GM21515 (cell line): ENCODE data around the gene KCNJ15.

Experiments
- ATAC-seq: cut with Tn5 transposase; IDR thresholded peaks from one replicate; pipeline ENCODE4 v1.9.1; 2021; ENCODE audit not compliant: unreplicated experiment

Gene KCNJ15

DNA sequence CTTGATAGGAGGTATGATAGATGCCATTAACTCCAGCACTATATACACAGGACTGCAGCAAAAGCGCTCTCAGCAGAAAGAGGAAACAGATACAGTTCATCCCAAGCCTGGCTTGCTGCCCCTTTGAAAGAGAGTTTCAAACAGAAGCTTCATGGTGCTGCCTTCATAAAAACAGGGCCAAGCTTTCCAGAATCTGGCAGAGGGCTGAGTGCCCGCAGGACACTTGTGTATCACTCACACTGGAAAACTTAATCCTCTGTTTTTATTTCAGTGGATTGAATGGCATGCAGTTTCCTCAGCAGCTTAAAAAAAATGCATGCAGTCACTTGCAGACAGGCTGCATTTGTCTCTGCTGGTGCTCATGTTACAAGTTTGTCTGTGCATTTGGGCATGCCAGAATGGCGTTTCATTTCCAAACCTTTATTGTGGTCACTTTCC, 40.4 kb downstream of the KCNJ15 start:
- ATAC-seq = no peak

DNA sequence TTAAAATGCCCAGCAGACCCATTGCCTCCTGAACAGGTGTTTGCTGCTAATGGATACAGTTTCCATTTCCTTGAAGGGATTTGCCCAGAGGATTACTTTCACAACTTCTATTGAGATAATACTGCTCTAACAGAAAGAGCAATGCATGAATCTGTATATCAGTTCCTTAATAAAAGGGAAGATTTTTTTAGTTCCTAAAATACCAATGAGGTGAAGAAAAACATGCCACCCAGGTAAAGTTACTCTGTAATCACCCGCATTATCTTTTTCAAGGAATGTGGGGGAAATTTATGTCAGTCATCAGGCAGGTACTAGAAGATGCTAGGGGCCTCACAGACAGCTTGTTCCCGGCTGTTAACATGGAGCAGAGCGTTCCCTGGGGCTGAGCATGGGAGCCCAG, 41.1 kb downstream of the KCNJ15 start:
- no peak for ATAC-seq

DNA sequence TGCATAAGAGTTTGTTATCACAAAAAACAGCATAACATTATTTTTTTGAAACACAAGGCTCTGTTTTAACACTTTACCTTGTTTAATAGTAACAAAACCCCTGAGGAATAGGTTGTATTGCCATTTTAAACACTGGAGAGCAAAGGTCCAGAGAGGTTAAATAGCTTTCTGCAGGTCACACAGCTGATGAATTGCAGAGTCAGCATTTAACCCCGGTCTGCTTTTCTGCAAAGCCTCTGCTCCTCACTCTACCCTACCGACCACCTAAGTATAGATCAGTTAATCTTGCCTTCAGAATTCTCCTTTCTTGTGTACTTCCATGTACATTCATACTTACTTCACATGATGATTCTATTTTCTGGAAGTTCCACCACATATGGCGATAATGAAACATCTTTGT, 42.0 kb downstream of the KCNJ15 start:
- ATAC-seq = no peak

DNA sequence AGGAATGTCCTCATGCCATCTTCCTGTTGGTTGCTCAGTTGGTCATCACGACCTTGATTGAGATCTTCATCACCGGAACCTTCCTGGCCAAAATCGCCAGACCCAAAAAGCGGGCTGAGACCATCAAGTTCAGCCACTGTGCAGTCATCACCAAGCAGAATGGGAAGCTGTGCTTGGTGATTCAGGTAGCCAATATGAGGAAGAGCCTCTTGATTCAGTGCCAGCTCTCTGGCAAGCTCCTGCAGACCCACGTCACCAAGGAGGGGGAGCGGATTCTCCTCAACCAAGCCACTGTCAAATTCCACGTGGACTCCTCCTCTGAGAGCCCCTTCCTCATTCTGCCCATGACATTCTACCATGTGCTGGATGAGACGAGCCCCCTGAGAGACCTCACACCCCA, 42.9 kb downstream of the KCNJ15 start:
- no peak for ATAC-seq

DNA sequence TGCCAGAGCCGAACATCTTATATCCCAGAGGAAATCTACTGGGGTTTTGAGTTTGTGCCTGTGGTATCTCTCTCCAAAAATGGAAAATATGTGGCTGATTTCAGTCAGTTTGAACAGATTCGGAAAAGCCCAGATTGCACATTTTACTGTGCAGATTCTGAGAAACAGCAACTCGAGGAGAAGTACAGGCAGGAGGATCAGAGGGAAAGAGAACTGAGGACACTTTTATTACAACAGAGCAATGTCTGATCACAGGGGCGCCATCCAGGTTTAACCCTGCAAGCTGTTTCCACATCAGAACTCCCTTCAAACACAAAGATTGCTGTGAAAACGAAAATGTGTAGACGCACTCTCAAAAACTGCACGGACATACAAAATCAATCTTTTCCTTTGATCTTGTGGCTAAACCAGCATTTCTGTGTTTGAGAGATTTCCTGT, 43.4 kb downstream of the KCNJ15 start:
- ATAC-seq = no peak

DNA sequence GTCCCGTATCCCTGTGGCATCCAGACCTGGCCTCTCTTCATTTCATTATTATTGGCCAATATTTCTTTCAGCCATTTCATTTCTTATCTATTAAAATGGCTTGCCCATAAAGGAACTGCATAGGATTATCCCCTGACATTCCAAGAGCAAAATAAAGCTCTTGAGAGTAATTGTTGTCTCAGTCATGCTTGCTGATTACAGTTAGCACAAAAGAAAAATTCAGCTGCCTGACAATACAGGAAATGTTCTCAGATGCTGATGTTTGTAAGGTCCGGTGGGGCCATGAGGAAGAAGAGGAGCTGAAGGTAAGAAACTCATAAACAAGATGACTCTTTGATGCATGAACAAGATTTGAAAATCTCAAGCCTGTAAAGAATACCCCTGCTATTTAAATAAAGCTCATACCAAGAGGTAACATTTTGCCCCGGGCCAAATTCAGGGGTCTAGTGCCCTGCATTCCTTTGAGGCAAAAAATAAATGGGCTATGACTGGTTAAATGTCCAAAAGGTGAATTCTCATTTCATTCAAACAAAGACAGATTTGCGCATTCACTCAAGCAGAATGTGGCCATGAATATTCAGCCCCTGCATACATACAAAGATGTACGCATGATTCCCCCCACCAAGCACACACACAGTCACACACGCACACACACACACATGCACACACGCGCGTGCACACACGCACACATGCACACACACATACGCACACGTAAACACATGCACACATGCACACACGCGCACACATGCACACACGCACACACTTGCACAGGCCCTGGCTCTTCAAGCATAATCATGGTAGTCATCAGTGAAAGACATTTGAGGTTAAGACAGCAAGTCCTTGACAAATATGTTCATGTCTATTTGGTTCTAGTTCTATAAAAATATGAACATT, 44.8 kb downstream of the KCNJ15 start:
- no peak for ATAC-seq

DNA sequence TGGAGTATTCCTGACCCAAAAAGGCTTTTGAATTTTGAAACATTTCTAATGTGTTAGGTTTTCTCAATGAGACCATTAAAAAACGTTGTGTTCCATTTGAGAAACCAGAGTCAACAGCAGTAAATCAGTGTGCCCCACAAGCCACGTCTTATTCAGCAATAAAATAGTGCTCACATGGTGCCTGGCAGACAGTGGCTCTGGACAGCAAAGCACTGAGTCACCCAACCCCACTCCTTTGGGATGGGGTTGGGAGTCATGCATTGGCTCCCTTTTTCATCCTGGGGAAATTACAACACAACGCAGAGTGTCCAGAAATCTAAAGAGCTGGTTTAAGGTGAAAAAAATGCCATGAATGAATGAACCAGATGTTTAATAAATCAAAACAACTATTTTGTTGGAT, 46.5 kb downstream of the KCNJ15 start:
- ATAC-seq = no peak

DNA sequence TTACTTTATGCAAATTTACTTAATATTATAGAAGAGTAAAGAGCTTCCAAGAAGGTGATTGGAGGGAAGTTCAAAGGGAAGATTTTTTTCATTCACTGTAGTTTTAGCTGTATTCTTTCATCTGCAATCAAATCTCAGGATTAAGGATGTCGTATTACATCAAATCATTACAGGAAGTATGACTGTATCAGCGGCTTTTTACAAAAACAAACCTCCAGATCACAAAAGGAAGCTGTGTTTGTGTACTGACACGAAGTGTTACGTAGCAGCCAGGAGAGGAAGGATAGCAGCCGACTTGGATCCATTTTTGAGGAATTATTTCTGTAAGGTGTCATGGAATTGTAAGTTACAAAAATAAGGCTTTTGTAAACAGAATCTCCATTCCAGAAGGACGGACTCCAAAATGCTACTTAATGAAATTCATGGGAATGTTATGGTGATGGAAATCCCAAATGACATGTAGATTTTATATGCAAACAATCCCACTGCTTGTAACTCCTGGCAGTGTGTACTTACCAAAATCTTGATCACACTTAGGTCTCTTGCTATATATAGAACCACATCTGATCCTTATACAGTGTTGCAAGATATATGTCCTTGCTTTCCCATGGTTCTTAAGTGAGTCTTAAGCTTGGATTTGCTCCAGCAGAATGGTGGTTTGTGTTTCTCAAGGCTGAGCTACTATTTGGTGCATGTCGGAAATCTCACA, 49.8 kb downstream of the KCNJ15 start:
- no peak for ATAC-seq

DNA sequence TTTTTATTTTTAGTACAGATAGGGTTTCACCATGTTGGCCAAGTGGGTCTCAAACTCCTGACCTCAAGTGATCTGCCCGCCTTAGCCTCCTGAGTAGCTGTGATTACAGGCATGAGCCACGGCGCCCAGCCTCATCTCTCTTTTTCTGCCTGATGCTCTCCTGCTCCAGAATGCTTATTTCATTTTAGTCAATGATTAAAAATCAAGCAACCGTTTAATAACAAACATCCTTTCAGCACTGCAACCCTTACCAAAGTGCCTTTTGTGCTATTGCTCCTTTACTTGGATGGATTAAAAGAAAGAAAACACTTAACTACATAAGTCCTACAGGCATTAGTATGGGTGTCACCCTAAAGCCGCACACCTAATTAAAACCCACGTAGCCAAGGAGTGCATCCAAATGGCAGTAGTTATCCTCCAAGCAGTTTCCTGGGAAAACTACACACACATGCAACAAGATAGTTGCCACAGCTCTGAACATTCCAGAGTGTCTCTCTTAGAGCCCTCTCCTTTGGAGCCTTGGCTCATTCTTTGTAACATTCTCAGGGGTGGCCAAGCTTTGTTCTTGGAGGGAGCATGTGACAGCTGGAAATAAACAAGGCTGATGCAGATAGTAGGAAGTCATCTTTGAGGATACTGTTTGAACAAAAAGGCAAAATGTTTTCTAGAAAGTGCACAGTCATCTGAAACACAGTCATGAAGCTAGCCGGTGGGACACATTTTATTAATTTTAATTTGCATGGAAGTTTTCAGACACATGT, 51.2 kb downstream of the KCNJ15 start:
- ATAC-seq = no peak

DNA sequence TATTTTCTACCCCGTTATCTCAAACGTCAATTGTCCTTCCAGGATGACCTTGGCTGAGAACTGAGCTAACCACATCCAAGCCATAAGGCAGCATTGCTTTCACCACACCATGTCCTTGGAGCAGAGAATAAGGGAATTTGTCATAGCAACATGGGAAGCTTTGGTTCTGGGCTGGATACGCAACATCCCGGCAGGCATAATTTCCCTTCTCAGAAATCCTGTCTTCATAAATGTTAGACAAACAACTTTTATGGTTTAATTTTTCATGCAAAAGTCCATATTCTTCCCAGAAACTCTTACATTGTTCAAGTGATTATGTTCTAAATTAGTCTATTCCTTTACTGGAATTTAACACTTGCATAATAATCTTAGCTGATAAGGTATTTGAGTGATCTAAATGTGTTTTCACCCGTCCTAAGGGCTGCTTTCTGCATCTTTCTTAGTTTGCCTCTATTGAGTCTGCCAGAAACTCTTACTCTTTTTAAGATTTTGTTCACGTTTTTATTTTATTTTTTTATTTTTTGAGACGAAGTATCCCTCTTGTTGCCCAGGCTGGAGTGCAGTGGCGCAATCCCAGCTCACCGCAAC, 51.8 kb downstream of the KCNJ15 start:
- ATAC-seq = no peak

DNA sequence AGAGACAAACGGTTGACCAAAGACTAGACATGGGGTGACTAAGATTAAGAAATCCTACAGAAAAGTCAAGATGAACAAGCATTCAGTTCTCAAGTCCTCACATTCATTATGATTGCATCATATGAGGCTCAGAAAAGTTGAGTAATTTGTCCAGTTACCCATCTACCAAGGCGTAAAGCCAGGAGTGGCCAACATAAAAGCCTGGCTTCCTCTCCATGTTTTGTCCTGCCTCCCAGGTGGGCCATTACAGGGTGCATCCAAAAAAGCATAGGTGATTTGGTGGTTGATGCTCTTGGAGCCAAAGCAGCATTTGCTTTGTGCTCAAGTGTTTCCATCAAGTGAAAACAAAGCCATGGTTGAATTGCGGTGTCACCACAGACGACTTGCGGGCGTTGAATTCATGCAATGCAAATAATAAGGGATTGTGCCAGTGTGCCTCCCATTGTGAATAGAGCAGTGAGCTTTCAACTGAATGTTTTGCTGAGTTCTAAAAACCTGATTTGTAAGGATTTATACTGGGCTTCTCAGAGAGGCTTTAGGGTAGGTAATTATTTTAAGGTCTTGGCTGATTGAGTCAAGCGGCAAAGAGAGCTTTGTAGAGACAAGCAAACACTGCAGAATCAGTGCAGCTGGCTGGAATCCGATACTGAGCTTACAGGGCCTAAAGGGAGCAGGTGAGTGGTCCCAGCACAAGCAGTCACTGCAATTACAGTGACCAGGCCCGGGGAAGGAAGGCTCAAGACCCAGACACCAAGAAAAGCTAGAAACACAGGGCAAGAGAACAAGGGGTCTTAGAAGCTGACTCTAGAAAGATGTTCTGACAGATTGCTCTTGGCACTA, 54.1 kb downstream of the KCNJ15 start:
- no peak for ATAC-seq

DNA sequence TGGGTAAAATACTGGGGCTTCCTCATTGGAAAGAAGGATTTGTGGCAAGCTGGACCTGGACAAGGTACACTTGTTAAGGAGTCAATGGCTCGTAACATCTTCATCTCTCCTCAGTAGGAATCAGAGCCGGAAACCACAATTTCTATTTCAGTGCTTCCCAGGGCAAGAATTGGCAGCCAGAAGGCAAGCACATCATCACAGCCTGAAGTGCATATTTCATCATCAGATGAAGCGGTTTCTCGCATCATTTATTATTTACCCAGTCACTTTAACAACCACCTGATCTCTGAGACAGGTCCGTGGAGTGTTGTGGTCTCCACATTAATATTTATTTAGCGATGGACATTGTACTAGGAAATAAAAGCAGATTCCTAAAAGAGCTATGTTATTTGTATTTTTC, 55.0 kb downstream of the KCNJ15 start:
- ATAC-seq = no peak

DNA sequence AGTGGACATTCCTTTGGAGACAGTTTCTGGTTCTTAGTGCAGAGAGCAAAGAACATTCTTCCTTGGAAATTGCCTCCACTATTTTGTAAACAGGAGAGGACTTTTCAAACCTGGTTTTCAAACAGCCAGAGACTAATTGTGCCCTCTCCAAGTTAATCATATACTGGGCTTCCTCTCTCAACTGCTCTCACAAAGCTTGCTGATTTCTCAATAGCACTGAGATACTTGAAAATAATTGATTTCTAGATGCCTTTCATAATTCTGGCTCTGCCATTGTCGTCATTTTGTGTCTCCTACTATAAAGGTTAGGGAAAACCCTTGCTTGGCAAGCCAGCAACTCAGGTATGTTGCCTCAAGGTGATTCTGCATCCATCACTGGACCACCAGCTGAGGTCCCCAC, 56.0 kb downstream of the KCNJ15 start:
- no peak for ATAC-seq

DNA sequence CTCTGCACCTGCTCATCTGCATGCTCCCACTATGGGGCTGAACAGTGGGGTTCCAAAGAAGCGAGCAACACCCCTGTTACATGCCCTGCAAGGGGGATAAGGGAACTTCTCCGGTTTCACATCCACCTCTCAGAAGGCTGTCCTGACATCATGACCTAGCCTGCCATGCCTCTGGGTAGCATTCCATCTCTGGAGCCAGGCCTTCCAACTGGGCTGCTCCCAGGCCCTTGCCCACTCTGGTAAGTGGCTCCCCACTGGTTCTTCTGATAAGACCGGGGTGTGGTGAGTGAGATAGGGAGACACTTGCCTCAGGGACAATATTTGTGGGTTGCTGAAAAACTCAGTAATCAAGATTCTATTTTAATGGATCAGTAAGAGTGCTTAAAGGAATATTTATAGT, 57.8 kb downstream of the KCNJ15 start:
- no peak for ATAC-seq

DNA sequence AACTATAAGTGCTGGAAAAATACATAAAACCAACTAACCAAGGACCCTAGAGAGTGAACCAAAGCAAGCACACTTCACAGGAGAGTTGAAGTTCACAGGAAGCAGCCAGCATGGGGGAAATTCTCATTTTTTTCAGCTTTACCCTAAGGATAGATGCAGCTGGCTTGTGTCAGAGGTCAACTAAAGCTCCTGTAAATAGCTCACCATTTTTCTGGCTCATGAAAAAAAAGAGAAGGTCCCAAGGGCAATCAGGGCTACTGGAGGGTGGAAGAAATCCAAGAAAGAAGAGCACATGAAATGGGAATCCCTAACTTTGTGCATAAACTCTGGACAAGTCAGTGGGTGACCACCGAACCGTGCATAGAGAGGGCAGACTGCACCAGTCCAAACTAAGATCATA, 58.3 kb downstream of the KCNJ15 start:
- no peak for ATAC-seq

DNA sequence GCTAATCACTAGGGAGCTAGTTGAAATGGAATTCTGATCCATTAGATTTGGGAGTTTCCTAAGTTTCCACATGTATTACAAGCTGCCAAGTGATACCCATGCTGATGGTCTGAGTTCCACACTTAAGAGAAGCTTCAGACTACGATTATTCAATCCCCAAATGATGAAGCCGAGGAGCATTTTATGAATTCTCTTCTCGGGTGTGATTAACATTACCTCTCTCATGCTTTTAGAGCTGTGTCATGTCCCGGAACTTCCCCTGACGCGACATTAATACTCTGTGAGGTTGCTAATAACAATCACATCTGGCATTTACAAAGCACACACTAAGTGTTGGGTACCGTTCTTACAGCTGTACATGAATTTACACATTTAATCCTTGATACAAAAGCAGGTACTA, 63.0 kb downstream of the KCNJ15 start:
- no peak for ATAC-seq

DNA sequence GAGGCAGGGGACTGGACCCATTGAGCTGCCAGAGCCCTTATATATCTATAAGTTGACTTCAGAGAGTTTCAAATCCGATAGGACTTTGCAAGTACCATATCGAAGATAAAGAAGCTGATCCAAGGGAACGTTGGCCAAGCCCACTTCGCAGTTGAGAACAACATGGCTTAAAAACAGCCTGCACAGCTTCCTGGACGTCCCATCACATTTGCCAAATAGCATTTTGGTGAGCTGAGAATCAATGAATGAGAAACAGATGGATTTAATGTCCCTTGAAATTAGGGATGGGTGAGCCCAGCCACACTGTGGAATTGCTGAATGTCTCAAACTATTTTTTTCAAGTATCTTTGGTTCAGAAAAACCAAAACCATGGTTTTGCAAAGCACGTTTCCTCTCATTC, 64.8 kb downstream of the KCNJ15 start:
- no peak for ATAC-seq

DNA sequence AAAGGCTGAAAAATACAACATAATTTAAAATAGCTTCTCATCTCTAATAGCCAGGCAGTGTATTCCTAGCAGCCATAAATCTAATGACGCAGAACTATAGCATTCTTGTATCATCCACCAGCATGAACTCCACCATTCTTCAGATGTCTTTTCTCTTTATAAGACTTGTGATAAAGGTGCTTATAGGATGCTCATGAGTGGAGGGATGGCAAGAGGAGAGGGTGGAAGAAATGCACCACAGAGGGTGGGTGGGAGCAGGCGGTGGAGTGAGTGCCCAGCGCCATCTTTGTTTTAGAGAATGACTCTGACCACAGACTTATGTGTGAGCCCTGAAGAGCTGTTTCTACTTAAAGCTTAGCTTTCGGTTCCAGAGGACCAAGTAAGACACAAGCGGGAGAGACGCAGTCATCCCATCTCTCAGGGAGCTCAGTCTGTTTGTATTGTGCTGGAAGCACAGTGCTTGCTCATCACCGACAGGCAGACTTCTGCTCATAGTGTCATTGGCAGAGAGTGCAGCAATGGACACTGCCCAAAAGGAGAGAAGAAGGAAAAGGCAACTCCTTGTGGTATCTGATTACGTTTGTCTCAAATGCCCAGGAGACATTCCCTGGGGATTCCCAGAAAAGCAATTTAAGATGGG, 65.6 kb downstream of the KCNJ15 start:
- no peak for ATAC-seq

DNA sequence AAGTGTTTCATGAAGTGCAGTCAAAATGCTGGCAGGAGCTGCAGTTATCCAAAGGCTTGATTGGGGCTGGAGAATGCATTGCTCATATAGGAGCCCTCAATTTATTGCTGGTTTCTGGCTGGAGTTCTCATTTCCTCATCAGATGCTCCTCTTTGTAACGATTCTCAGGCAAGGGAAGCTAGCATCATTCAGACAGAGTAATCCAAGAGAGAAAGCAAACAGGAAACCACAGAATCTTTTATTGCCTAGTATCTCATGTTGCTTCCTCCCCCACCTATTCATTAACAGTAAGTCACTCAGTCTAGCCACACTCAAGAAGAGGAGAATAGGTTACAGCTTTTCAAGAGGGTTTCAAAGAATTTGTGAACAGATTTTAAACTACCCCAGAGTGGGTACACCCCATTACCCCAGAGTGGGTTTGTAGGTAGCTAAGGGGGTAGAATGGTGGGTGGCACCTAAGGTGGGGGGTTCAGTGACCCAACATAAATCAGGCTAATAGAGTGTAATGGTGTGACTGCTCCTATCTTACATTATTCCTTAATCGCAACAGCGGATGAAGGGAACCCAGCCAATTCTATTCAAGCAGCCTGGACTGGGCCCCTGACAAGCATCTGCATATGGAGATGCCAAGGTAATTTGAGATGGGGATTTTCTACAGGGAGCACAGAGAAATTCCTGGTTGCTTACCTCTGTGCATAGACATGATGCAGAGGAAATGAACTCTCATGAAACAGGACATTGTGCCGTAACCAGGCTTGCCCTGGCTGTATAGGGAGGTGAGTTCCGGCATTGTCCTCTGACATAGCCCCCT, 67.1 kb downstream of the KCNJ15 start:
- ATAC-seq = no peak
